IPS-18a (cell line): ENCODE data around the gene TRAF3IP3.

Source experiments
- H3K27ac ChIP-seq: one replicate; pipeline ENCODE4 v1.5.1; 2013; ENCODE audit warnings: low read length
- H3K27me3 ChIP-seq: one replicate; pipeline ENCODE4 v1.6.1; 2013; ENCODE audit warnings: mild to moderate bottlenecking, low read length; ENCODE audit not compliant: control insufficient read depth, insufficient read depth
- H3K36me3 ChIP-seq: one replicate; pipeline ENCODE4 v1.6.1; 2013; ENCODE audit warnings: low read depth, low read length; ENCODE audit not compliant: control insufficient read depth
- H3K4me1 ChIP-seq: one replicate; pipeline ENCODE4 v1.6.1; 2013; ENCODE audit warnings: low read depth, low read length; ENCODE audit not compliant: control insufficient read depth
- H3K4me3 ChIP-seq: one replicate; pipeline ENCODE4 v1.5.1; 2013; ENCODE audit warnings: low read length
- H3K9ac ChIP-seq: one replicate; pipeline ENCODE4 v1.6.1; 2013; ENCODE audit warnings: mild to moderate bottlenecking, low read length, moderate library complexity
- H3K9me3 ChIP-seq: one replicate; pipeline ENCODE4 v1.6.1; 2013; ENCODE audit warnings: low read depth, low read length; ENCODE audit not compliant: control insufficient read depth

Gene TRAF3IP3

DNA sequence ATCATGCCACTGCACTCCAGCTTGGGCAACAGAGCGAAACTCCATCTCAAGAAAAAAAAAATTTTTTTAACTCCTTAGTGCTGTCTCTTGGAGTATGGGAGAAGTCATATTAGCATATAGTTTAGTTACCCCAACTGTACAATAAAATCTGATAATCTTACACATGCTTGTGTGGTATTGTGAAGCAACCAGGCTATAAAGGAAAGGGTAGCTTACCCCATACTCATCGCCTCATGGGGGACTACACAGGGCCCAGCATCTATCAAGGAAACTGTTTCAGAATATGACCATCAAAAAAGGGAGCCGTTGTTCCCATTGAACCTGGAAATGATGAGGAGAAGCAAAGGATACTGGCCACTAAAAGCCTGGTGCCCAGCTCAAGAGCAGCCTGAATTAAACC is 3.0 kb upstream of the TRAF3IP3 start:
- H3K4me1 ChIP-seq, result peaks cover 10% of the 10 kb centered on the region
- no peak overlapping the region for H3K9ac ChIP-seq
- H3K27ac ChIP-seq, result no peak overlapping the region
- H3K27me3 ChIP-seq, result peaks cover 12% of the 10 kb centered on the region
- no peak overlapping the region for H3K4me3 ChIP-seq
- no peaks in the 10 kb centered on the region for H3K9me3 ChIP-seq
- H3K36me3 ChIP-seq, result no peaks in the 10 kb centered on the region

DNA sequence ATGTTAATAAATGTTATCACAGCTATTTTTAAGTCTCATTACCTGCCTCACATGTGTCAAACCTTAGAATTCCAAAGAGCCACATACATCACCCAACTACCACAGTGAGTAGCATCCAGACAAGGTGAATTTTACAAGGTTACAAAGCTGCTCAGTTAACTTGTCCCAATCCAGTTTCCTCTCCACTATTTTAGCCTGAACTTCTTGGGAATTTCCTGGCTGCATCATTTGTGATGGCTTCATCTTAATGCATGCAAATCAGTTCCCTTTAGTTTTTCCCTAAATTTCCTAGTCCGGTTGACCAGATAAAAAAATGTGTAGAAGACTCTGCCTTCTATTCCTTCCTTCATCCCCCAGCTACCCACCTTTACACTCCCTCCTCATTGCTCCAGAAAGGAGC is 597 bp upstream of the TRAF3IP3 start:
- Histone ChIP-seq H3K36me3 (no peaks in the 10 kb centered on the region), H3K4me3 (no peak overlapping the region), H3K9me3 (no peaks in the 10 kb centered on the region), H3K9ac (no peak overlapping the region), H3K4me1 (no peaks in the 10 kb centered on the region), H3K27ac (no peak overlapping the region), H3K27me3 (peaks cover 3% of the 10 kb centered on the region)

DNA sequence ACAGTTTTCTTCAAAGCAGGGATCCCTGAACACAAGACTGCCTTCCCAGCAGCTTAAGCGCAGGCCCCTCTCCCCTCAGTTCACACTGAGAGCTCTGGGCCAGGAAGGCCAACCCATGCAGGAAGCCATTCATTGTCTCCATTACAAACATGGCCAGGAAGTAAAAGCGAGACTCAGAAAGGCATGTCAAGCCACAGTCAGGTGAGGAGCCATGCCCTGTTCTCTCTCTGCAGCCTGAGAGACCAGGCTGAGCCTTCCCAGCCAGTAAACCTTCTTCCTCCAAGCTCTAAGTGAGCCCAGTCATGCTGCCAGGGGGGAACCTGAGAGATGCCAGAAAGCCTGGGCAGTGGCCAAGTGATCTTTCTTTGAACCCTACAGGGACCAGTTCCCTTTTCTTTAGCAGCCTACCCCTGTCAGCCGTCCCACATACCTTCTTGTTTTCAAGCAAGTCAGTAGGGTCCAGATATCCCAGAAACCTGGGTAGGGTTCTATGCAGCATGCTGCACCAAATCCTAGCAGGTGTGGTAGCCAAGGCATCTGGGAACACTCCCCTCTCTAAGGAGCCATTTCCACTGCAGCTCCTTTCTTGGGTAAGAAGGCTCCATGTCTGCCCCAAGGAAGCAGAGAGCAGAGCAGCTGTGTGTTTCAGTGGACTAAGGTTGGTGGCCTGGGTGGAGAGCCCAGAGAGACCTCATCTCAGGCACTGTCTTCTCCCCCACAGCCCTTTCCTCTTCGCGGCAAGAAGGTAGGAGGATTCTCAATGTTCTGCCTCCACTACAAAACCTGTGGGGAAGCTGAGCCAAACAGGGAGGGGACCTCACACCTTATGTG is 977 bp downstream of the TRAF3IP3 start:
- Histone ChIP-seq H3K27me3 (peaks cover 3% of the 10 kb centered on the region), H3K27ac (no peak overlapping the region), H3K9ac (no peak overlapping the region), H3K4me1 (no peaks in the 10 kb centered on the region), H3K36me3 (no peaks in the 10 kb centered on the region), H3K9me3 (no peaks in the 10 kb centered on the region), H3K4me3 (no peak overlapping the region)

DNA sequence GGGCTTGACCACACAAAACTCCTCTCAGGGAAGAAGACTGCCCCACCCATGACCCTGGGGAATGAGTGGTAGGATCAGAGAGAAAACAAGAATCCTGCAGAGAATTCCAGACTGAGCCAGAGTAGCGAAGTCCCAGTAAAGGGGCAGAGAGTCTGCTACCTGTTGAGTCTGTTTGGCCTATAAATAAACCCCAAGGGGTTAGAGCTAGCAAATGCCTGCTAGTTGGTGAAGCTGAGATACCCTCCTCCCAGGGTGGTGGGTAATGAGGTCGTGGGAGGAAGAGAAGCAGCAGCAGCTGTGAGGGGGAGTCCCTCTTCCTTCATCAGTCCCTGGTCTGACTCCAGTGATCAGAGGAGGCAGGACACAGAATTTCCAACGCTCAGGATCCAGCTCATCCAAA is 2.5 kb downstream of the TRAF3IP3 start:
- Histone ChIP-seq H3K4me1 (no peaks in the 10 kb centered on the region), H3K36me3 (no peaks in the 10 kb centered on the region), H3K4me3 (no peak overlapping the region), H3K9me3 (no peaks in the 10 kb centered on the region), H3K27me3 (no peaks in the 10 kb centered on the region), H3K9ac (no peak overlapping the region), H3K27ac (no peak overlapping the region)

DNA sequence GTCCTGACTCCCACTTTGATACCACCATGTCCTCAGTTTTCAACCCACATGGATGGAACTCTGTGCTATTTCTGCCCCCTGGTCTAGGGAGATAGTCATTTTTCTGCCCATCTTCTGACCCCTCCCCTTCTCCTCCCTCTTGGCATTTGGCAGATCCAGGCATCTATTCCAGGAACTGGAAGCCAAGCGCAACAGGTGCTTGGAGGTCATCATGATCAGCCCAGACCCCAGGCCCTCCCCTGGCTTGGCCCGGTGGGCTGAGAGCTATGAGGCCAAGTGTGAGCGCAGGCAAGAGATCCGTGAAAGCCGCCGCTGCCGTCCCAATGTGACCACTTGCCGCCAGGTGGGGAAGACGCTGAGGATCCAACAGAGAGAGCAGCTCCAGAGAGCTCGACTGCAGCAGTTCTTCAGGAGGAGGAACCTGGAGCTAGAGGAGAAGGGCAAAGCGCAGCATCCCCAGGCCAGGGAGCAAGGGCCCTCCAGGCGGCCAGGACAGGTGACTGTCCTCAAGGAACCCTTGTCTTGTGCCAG is 4.0 kb downstream of the TRAF3IP3 start:
- Histone ChIP-seq H3K36me3 (no peaks in the 10 kb centered on the region), H3K4me3 (no peak overlapping the region), H3K9me3 (no peaks in the 10 kb centered on the region)

DNA sequence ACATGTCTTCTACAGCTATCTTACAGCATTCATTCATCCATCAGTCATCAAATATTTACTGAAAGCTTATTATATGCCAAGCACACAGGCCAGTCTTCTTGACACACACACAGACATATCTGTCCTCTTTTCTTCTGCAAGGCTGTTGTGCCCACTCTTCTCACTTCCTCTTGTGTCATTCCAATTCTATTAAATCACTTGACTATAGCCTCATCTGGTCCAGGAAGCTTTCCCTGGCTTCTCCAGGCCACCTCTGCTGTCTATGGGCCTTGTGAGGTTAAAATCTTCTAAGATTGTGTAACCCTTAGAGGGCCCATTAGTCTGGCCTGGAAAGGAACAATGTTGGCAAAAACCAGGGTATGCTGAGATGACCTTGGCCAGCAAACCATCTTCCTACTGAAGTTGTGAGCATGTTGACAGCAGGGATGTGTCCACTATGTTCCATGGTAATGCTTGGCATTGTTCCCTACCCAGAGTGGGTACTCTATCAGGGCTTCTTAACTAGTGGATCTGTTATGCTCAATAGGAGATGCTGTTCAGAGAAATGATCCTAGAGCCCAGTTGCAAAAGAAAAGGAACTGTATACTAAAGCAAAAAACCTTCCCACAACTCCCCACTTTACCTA is 5.3 kb downstream of the TRAF3IP3 start:
- Histone ChIP-seq H3K27ac (no peak overlapping the region), H3K4me1 (no peaks in the 10 kb centered on the region), H3K9me3 (no peaks in the 10 kb centered on the region), H3K4me3 (no peak overlapping the region), H3K27me3 (no peaks in the 10 kb centered on the region), H3K36me3 (no peaks in the 10 kb centered on the region), H3K9ac (no peak overlapping the region)

More for the DNA sequence above, 4.0 kb downstream of the TRAF3IP3 start:
- Histone ChIP-seq H3K4me1 (no peaks in the 10 kb centered on the region), H3K27me3 (no peaks in the 10 kb centered on the region), H3K27ac (no peak overlapping the region), H3K9ac (no peak overlapping the region)

DNA sequence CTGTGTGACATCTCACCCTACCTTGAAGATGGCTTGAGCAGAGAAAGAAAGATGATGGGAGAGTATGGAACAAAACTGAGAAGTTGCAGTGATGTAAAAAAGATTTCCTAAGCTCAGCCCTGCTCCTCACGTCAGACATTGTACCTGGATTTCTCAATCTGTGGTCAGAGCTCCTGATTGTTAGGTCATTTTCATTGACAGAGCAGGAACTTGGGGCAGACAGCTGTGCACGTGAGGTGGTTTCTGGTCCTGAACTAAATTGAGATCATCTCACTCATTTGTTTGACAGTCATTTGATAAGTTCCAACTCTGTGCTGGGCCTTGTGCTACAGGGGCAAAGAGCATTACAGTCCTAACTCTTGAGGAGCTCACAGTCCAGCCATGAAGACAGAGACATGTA is 10.2 kb downstream of the TRAF3IP3 start:
- no peak overlapping the region for H3K4me3 ChIP-seq
- no peaks in the 10 kb centered on the region for H3K36me3 ChIP-seq
- no peak overlapping the region for H3K27ac ChIP-seq
- no peaks in the 10 kb centered on the region for H3K27me3 ChIP-seq
- H3K4me1 ChIP-seq, result no peaks in the 10 kb centered on the region
- H3K9me3 ChIP-seq, result no peaks in the 10 kb centered on the region
- H3K9ac ChIP-seq, result no peak overlapping the region

DNA sequence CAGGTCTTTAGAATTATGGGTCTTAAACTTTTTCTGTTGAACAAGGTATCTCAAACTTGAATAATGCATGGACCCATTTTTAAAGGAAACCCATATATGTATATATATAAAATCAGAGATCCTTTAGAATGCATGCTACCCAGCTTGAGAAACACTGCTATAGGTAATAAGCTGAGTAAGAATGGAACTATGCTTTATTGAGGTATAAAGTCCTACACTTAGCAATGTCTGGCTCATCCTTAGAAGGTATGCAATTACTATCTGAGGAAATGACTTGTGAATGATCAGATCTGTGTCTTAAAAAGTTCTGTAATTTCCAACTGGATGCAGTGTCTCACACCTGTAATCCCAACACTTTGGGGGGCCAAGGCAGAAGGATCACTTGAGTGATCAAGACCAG is 11.2 kb downstream of the TRAF3IP3 start:
- Histone ChIP-seq H3K4me1 (no peaks in the 10 kb centered on the region), H3K9me3 (no peaks in the 10 kb centered on the region), H3K4me3 (no peak overlapping the region), H3K36me3 (no peaks in the 10 kb centered on the region), H3K9ac (no peak overlapping the region), H3K27me3 (no peaks in the 10 kb centered on the region), H3K27ac (no peak overlapping the region)

DNA sequence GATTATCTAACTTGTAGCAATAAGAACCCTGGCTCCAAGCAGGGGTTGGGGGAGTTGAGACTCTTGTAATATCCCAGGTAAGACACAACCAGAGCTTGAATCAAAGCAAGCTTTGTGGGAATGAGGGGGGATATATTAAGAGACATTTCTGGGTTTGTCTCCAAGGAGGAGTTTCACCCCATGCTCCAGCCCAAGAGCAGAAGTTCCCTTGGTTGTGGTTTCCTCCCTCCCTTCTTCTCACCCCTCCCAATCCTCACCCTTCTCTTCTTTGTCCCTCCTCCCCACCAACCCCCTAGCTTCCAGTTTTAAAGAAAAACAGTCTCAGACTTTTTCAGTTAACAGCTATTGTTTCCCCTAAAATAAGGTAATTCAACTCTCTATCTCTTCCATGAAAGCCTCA is 11.9 kb downstream of the TRAF3IP3 start:
- Histone ChIP-seq H3K9me3 (no peaks in the 10 kb centered on the region), H3K4me3 (no peak overlapping the region), H3K9ac (no peak overlapping the region), H3K27ac (no peak overlapping the region), H3K36me3 (no peaks in the 10 kb centered on the region), H3K4me1 (no peaks in the 10 kb centered on the region), H3K27me3 (no peaks in the 10 kb centered on the region)

DNA sequence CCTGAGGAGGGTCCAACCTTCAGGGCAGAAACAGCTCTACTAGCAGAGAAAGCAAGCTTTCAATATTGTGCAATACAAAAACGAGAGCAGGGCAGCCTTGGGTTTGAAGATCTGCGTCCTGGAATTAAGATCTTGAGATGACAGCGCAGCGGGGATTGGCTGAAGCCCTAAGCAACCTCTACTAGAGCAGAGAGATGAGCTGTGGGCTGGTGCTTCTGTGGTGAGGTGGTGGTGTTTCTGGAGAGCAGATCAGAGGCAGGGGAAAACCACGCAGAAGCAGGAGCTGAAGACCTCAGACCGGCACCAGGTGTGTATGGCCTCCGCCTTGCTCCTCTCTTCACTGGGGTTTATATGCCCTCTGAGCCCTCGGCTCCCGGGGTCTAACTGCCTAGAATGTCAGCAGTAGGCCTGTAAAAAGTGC is 12.5 kb downstream of the TRAF3IP3 start:
- Histone ChIP-seq H3K9me3 (no peaks in the 10 kb centered on the region), H3K27ac (no peak overlapping the region), H3K9ac (no peak overlapping the region), H3K4me3 (no peak overlapping the region), H3K27me3 (peaks cover 4% of the 10 kb centered on the region), H3K36me3 (no peaks in the 10 kb centered on the region), H3K4me1 (no peaks in the 10 kb centered on the region)

DNA sequence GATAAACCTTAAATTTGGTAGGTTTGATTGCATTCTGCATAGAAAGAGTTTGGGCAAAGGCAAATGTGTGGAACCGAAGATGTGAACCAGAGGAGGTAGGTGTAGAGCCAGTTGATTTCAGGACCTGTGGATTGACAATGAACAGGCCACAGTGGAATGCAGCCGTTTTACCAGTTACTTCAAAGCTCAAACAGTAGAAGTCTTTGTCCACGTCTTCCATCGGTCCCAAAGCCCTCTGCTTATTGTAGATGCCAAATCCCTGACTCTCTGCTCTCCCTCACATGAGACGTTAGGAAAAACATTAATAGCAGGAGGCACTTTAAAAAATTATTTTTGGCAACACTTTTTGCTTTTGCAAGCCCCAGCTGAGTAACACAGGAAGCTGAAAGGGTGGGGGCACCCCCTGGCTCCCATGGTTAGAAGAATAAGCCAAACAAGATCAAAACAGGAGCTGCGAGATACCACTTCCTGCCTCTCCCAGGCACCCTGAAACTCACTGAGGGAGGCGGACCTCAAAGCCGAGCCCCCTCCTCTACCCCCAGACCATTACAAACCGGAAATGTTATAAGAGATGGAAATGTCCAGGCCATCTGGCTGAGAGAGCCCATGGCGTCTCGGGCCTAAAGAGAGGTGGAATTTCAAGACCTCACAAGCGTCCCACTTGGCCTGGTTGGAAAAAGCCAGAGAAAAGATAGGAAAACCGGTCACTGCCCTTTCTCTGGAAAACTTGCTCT is 13.5 kb downstream of the TRAF3IP3 start:
- Histone ChIP-seq H3K4me1 (no peaks in the 10 kb centered on the region), H3K27ac (no peak overlapping the region), H3K36me3 (no peaks in the 10 kb centered on the region), H3K27me3 (peaks cover 4% of the 10 kb centered on the region), H3K9ac (no peak overlapping the region), H3K4me3 (no peak overlapping the region), H3K9me3 (no peaks in the 10 kb centered on the region)
